ENCODE measurements around the gene DAGLA.

Gene DAGLA

GRCh38 chr11:61743486-61744095 lies 63.4 kb downstream of the DAGLA start:
- no peaks in the 10 kb centered on the region for H3K36me3 ChIP-seq (replicated peaks; ENCODE audit: insufficient read depth, low read length)
- H3K9me3 ChIP-seq (replicated peaks; ENCODE audit: insufficient read depth, low read length): no peaks in the 10 kb centered on the region
- H3K4me1 ChIP-seq (ENCODE audit: low read length): no peaks in the 10 kb centered on the region
- H3F3A ChIP-seq (ENCODE audit: insufficient read depth, low read length): no peaks in the 10 kb centered on the region
- peaks cover 69% of the 10 kb centered on the region for H3K27me3 ChIP-seq (replicated peaks; ENCODE audit: insufficient read depth, low read length)
- no peaks in the 10 kb centered on the region for H4K20me1 ChIP-seq (ENCODE audit: insufficient read depth, low read length)
- no peak overlapping the region for H3K4me3 ChIP-seq (ENCODE audit: low read length)
- no peak overlapping the region for H3K9ac ChIP-seq (ENCODE audit: low read length)
- DNase-seq: no peak
- H3K79me2 ChIP-seq (ENCODE audit: low read length): no peaks in the 10 kb centered on the region
- H3K9me2 ChIP-seq (replicated peaks; ENCODE audit: insufficient read depth, low read length): no peaks in the 10 kb centered on the region
- H3K4me2 ChIP-seq (ENCODE audit: low read depth, low read length): no peak overlapping the region
- H2AFZ ChIP-seq (ENCODE audit: low read length): no peak overlapping the region
- H3K27ac ChIP-seq (ENCODE audit: low read length): no peak overlapping the region
- TF ChIP-seq EZH2 (optimal IDR thresholded peaks at IDR 0.05; ENCODE audit: low read depth, low read length): no peak
- TF ChIP-seq CTCF (IDR thresholded peaks at IDR 0.05; ENCODE audit: low read length): no peak
- peak; percentile 8; the same call in 1 of the 2 replicates for TF ChIP-seq EZH2phosphoT487 (IDR thresholded peaks at IDR 0.05; ENCODE audit: low read length)

- no peak overlapping the region for H2AFZ ChIP-seq (ENCODE audit: low read length)
- TF ChIP-seq EZH2 (optimal IDR thresholded peaks at IDR 0.05; ENCODE audit: low read depth, low read length) (no peak), EZH2phosphoT487 (IDR thresholded peaks at IDR 0.05; ENCODE audit: low read length) (no peak), CTCF (IDR thresholded peaks at IDR 0.05; ENCODE audit: low read length) (no peak)
- no peaks in the 10 kb centered on the region for H3K4me1 ChIP-seq (ENCODE audit: low read length)
- H3K4me2 ChIP-seq (ENCODE audit: low read depth, low read length): no peak overlapping the region
- H3K79me2 ChIP-seq (ENCODE audit: low read length): no peaks in the 10 kb centered on the region
- no peak overlapping the region for H3K27ac ChIP-seq (ENCODE audit: low read length)
- H3K9me3 ChIP-seq (replicated peaks; ENCODE audit: insufficient read depth, low read length): no peaks in the 10 kb centered on the region
- no peak overlapping the region for H3K9ac ChIP-seq (ENCODE audit: low read length)
- no peak overlapping the region for H3K4me3 ChIP-seq (ENCODE audit: low read length)
- H3K27me3 ChIP-seq (replicated peaks; ENCODE audit: insufficient read depth, low read length): peaks cover 75% of the 10 kb centered on the region
- no peaks in the 10 kb centered on the region for H3F3A ChIP-seq (ENCODE audit: insufficient read depth, low read length)
- H4K20me1 ChIP-seq (ENCODE audit: insufficient read depth, low read length): no peaks in the 10 kb centered on the region
- no peak for DNase-seq
- no peaks in the 10 kb centered on the region for H3K9me2 ChIP-seq (replicated peaks; ENCODE audit: insufficient read depth, low read length)
- H3K36me3 ChIP-seq (replicated peaks; ENCODE audit: insufficient read depth, low read length): no peaks in the 10 kb centered on the region
Observed at GRCh38 chr11:61744181-61744580, 64.0 kb downstream of the DAGLA start.

- no peak overlapping the region for H3K4me2 ChIP-seq (ENCODE audit: low read depth, low read length)
- H4K20me1 ChIP-seq (ENCODE audit: insufficient read depth, low read length): no peaks in the 10 kb centered on the region
- H3K9ac ChIP-seq (ENCODE audit: low read length): no peak overlapping the region
- no peaks in the 10 kb centered on the region for H3K79me2 ChIP-seq (ENCODE audit: low read length)
- no peak overlapping the region for H2AFZ ChIP-seq (ENCODE audit: low read length)
- no peak for DNase-seq
- no peaks in the 10 kb centered on the region for H3K4me1 ChIP-seq (ENCODE audit: low read length)
- H3K4me3 ChIP-seq (ENCODE audit: low read length): no peak overlapping the region
- TF ChIP-seq CTCF (IDR thresholded peaks at IDR 0.05; ENCODE audit: low read length) (no peak), EZH2 (optimal IDR thresholded peaks at IDR 0.05; ENCODE audit: low read depth, low read length) (no peak), EZH2phosphoT487 (IDR thresholded peaks at IDR 0.05; ENCODE audit: low read length) (no peak)
- H3K9me3 ChIP-seq (replicated peaks; ENCODE audit: insufficient read depth, low read length): no peaks in the 10 kb centered on the region
- H3F3A ChIP-seq (ENCODE audit: insufficient read depth, low read length): no peaks in the 10 kb centered on the region
- no peak overlapping the region for H3K27ac ChIP-seq (ENCODE audit: low read length)
- H3K9me2 ChIP-seq (replicated peaks; ENCODE audit: insufficient read depth, low read length): no peaks in the 10 kb centered on the region
- H3K36me3 ChIP-seq (replicated peaks; ENCODE audit: insufficient read depth, low read length): no peaks in the 10 kb centered on the region
- H3K27me3 ChIP-seq (replicated peaks; ENCODE audit: insufficient read depth, low read length): peaks cover 78% of the 10 kb centered on the region
Observed at GRCh38 chr11:61744609-61745156, 64.5 kb downstream of the DAGLA start.

Data from MM.1S (cell line).